A549 (cell line): ENCODE results near the gene DLG2. TPM values are rescaled to one million over a fixed set of nuclear protein-coding genes. Genes with fewer than 3 reads are reported as not detected.

Source experiments
- ATAC-seq, 2 experiments: fragments of 200-7000 bp in 1 of 2; fragments of >200 bp in 1 of 2; cut with Nextera tagmentation in 1 of 2; cut with Tn5 transposase in 1 of 2; 3 replicates each; pipeline versions ENCODE4 v1.8.0 to v1.9.1; 2018 to 2020; ENCODE audit warnings: mild to moderate bottlenecking in 1 of 2, moderate library complexity in 1 of 2
- CTCF ChIA-PET: fragments of 300-600 bp; sonication (Branson Sonifier 250); formaldehyde crosslinking; extraction: SDS; loops from one replicate; lab custom pipeline; 2021; ENCODE audit warnings: antibody characterized with exemption, inconsistent platforms; lab: Yijun Ruan, JAX
- POLR2A ChIA-PET: fragments of 350-600 bp; formaldehyde crosslinking; extraction: SDS; loops from one replicate; lab custom pipeline; 2021; ENCODE audit warnings: antibody characterized with exemption, inconsistent platforms; lab: Yijun Ruan, JAX
- DNase-seq, 2 experiments: peaks; one replicate each; pipeline versions ENCODE4 v3.0.0 to v3.0.0-alpha.2; 2011 to 2016; ENCODE audit warnings: low read depth in 1 of 2, low spot score in 1 of 2
- FAIRE-seq: peaks from 2 replicates; lab custom pipeline; 2011; peaks lifted over from hg19 to GRCh38; lab: Jason Lieb, UNC
- H3K27ac ChIP-seq, 2 experiments: fragments of >200 bp; sonication (Bioruptor Twin); formaldehyde crosslinking; 3 replicates each; pipeline ENCODE4 v1.5.1; 2016 to 2017
- H3K4me1 ChIP-seq: fragments of >200 bp; sonication (Bioruptor Twin); formaldehyde crosslinking; 3 replicates; pipeline ENCODE4 v1.6.1; 2016
- H3K4me2 ChIP-seq: fragments of >200 bp; sonication (Bioruptor Twin); formaldehyde crosslinking; 3 replicates; pipeline ENCODE4 v1.6.1; 2016
- H3K4me3 ChIP-seq: fragments of >200 bp; sonication (Bioruptor Twin); formaldehyde crosslinking; 3 replicates; pipeline ENCODE4 v1.5.1; 2016
- H3K9me3 ChIP-seq: fragments of >200 bp; sonication (Bioruptor Twin); formaldehyde crosslinking; 3 replicates; pipeline ENCODE4 v1.6.1; 2016
- BHLHE40 ChIP-seq: IDR thresholded peaks from 2 replicates; pipeline ENCODE4 v1.6.1; 2012; ENCODE audit warnings: low read depth, low read length, inconsistent platforms
- CBX8 ChIP-seq: fragments of 200-600 bp; sonication (generic); IDR thresholded peaks from 2 replicates; pipeline ENCODE4 v1.6.1; 2016
- CHD4 ChIP-seq: fragments of 200-600 bp; sonication (generic); IDR thresholded peaks from 2 replicates; pipeline ENCODE4 v1.6.1; 2016; ENCODE audit warnings: antibody characterized with exemption, mild to moderate bottlenecking, borderline replicate concordance
- EHF ChIP-seq: fragments of 250-450 bp; sonication (Bioruptor Pico); IDR thresholded peaks from 2 replicates; pipeline ENCODE4 v1.5.0; 2020; ENCODE audit warnings: mild to moderate bottlenecking
- EHMT2 ChIP-seq: fragments of 200-600 bp; sonication (generic); IDR thresholded peaks from 2 replicates; pipeline ENCODE4 v1.6.1; 2016; ENCODE audit warnings: antibody characterized with exemption, low read depth, mild to moderate bottlenecking, moderate library complexity
- FOSL2 ChIP-seq, 2 experiments: fragments of 450-650 bp in 1 of 2; fragments of >200 bp in 1 of 2; sonication (Bioruptor Twin) in 1 of 2; formaldehyde crosslinking; IDR thresholded peaks; 2 replicates each; pipeline versions ENCODE4 v1.5.0 to v1.6.1; 2016 to 2020; ENCODE audit warnings: mild to moderate bottlenecking in 1 of 2, moderate library complexity in 1 of 2
- HDAC2 ChIP-seq: fragments of 200-600 bp; sonication (generic); IDR thresholded peaks from 2 replicates; pipeline ENCODE4 v1.6.1; 2016
- HOXB13 ChIP-seq: fragments of 250-450 bp; sonication (Bioruptor Pico); IDR thresholded peaks from 2 replicates; pipeline ENCODE4 v1.5.0; 2020; ENCODE audit warnings: low read depth, mild to moderate bottlenecking, moderate library complexity
- JUN ChIP-seq, 2 experiments: fragments of >200 bp; sonication (Bioruptor Twin); formaldehyde crosslinking; IDR thresholded peaks; 2 replicates in 1 of 2; 3 replicates in 1 of 2; pipeline ENCODE4 v1.6.1; 2016 to 2017
- KDM1A ChIP-seq: fragments of 200-600 bp; sonication (generic); IDR thresholded peaks from 2 replicates; pipeline ENCODE4 v1.6.1; 2016; ENCODE audit warnings: low read depth, mild to moderate bottlenecking
- MAZ ChIP-seq: fragments of 150-350 bp; IDR thresholded peaks from 2 replicates; pipeline ENCODE4 v1.6.1; 2014; ENCODE audit warnings: antibody characterized with exemption, low read depth, low read length, borderline replicate concordance
- NFE2L2 ChIP-seq: fragments of 150-350 bp; conservative IDR thresholded peaks from 2 replicates; pipeline ENCODE4 v1.6.1; 2014; ENCODE audit warnings: low read length
- NPAS2 ChIP-seq: fragments of 250-450 bp; sonication (Bioruptor Pico); IDR thresholded peaks from 2 replicates; pipeline ENCODE4 v1.8.0; 2022; ENCODE audit warnings: mild to moderate bottlenecking, moderate library complexity, borderline replicate concordance
- RAD21 ChIP-seq, 2 experiments: fragments of >200 bp in 1 of 2; sonication (Bioruptor Twin) in 1 of 2; formaldehyde crosslinking in 1 of 2; IDR thresholded peaks in 1 of 2; conservative IDR thresholded peaks in 1 of 2; 2 replicates in 1 of 2; 3 replicates in 1 of 2; pipeline ENCODE4 v1.6.1; 2012 to 2018; ENCODE audit warnings: inconsistent platforms in 1 of 2
- RFX5 ChIP-seq: fragments of 450-650 bp; IDR thresholded peaks from 2 replicates; pipeline ENCODE4 v1.7.1; 2014; ENCODE audit warnings: antibody characterized with exemption, mild to moderate bottlenecking, moderate library complexity
- RNF2 ChIP-seq: fragments of 200-600 bp; sonication (generic); IDR thresholded peaks from 2 replicates; pipeline ENCODE4 v1.6.1; 2016; ENCODE audit warnings: low read depth, mild to moderate bottlenecking, antibody characterized with exemption, moderate library complexity, borderline replicate concordance
- TFCP2L1 ChIP-seq: fragments of 250-450 bp; sonication (Bioruptor Pico); IDR thresholded peaks from 2 replicates; pipeline ENCODE4 v1.5.0; 2021; ENCODE audit warnings: mild to moderate bottlenecking
- ZC3H11A ChIP-seq: fragments of 450-650 bp; IDR thresholded peaks from 2 replicates; pipeline ENCODE4 v1.6.1; 2014; ENCODE audit warnings: antibody characterized with exemption, mild to moderate bottlenecking
- ZFP36 ChIP-seq: fragments of 450-650 bp; IDR thresholded peaks from 2 replicates; pipeline ENCODE4 v1.6.1; 2014; ENCODE audit warnings: borderline replicate concordance; ENCODE audit not compliant: partially characterized antibody
- ZNF302 ChIP-seq: fragments of 250-450 bp; sonication (Bioruptor Pico); IDR thresholded peaks from 2 replicates; pipeline ENCODE4 v1.9.0; 2021; ENCODE audit warnings: inconsistent platforms, mild to moderate bottlenecking, moderate library complexity
- WGBS: methylation state at CpG from one replicate; pipeline ENCODE4 v1.1.6; 2017; ENCODE audit errors: missing lambda C conversion rate; 5-methylcytosine and 5-hydroxymethylcytosine counted together
- polyA plus RNA-seq, 4 experiments: library from polyadenylated mRNA; depleted of rRNA in 3 of 4; stranded (reverse); fragments of >200 nt; fragmentation: RNase III in 1 of 4; extraction: RNeasy Plus Mini Kit Qiagen cat#74134 plus additional on column Dnase treatment in 1 of 4; gene quantifications; 2 replicates in 3 of 4; 3 replicates in 1 of 4; pipeline ENCODE4 v1.2.3, GENCODE V29; 2011 to 2017
- TF ChIP-seq, protein P1 (sequence below): fragments of 200-600 bp; sonication (generic); IDR thresholded peaks from 2 replicates; pipeline ENCODE4 v1.6.1; 2016; ENCODE audit warnings: antibody characterized with exemption, mild to moderate bottlenecking, moderate library complexity
- TF ChIP-seq, protein P2 (sequence below): fragments of >200 bp; sonication (Bioruptor Twin); formaldehyde crosslinking; IDR thresholded peaks from 3 replicates; pipeline ENCODE4 v1.5.1; 2016

Gene DLG2
- polyA plus RNA-seq, 2 of the 4 experiments (the other 2 are of a cell fraction): 0.26 to 0.79 TPM

DNA sequence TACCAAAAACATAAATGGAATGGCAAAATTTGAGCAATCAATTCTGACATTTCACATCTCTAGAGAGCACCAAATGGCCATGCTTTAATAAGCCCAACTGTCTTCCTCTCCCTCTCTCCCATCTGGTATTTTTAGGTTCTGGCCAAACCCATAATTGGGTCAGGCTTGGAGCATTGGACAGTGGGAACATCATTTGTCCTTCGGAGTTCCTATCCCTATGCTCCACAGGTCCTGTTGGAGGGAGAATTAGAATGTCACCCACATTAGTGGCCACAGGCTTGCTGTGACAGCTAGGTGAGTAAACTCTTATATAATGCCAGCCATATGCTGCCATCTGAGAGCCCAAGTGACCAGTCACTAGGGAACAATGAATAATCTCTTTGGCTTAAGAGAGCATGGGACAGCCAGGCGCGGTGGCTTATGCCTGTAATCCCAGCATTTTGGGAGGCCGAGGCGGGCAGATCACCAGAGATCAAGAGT, 2090.0 kb downstream of the DLG2 start:
- ATAC-seq: no peak
- CTCF ChIA-PET: no interaction called here
- no peak for TF ChIP-seq ZC3H11A
- no peak for TF ChIP-seq CBX8
- TF ChIP-seq RFX5: no peak
- TF ChIP-seq RNF2: no peak
- no peak for TF ChIP-seq ZNF302 (CRISPR knock-in tag)
- TF ChIP-seq ZFP36: no peak
- no peak for TF ChIP-seq EHF (CRISPR knock-in tag)
- TF ChIP-seq, protein P1, sequence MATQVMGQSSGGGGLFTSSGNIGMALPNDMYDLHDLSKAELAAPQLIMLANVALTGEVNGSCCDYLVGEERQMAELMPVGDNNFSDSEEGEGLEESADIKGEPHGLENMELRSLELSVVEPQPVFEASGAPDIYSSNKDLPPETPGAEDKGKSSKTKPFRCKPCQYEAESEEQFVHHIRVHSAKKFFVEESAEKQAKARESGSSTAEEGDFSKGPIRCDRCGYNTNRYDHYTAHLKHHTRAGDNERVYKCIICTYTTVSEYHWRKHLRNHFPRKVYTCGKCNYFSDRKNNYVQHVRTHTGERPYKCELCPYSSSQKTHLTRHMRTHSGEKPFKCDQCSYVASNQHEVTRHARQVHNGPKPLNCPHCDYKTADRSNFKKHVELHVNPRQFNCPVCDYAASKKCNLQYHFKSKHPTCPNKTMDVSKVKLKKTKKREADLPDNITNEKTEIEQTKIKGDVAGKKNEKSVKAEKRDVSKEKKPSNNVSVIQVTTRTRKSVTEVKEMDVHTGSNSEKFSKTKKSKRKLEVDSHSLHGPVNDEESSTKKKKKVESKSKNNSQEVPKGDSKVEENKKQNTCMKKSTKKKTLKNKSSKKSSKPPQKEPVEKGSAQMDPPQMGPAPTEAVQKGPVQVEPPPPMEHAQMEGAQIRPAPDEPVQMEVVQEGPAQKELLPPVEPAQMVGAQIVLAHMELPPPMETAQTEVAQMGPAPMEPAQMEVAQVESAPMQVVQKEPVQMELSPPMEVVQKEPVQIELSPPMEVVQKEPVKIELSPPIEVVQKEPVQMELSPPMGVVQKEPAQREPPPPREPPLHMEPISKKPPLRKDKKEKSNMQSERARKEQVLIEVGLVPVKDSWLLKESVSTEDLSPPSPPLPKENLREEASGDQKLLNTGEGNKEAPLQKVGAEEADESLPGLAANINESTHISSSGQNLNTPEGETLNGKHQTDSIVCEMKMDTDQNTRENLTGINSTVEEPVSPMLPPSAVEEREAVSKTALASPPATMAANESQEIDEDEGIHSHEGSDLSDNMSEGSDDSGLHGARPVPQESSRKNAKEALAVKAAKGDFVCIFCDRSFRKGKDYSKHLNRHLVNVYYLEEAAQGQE: no peak
- no peak for TF ChIP-seq FOSL2 (IDR thresholded peaks at IDR 0.05)
- no peak for TF ChIP-seq FOSL2 (CRISPR knock-in tag; IDR thresholded peaks at IDR 0.05)
- TF ChIP-seq NFE2L2: no peak
- TF ChIP-seq CHD4: no peak
- no peak for TF ChIP-seq EHMT2
- TF ChIP-seq JUN (IDR thresholded peaks at IDR 0.05): no peak
- TF ChIP-seq BHLHE40: no peak
- no peak for TF ChIP-seq HDAC2
- TF ChIP-seq RAD21 (conservative IDR thresholded peaks at IDR 0.05 in 1 of 2, IDR thresholded peaks at IDR 0.05 in 1 of 2): no peak
- TF ChIP-seq, protein P2, sequence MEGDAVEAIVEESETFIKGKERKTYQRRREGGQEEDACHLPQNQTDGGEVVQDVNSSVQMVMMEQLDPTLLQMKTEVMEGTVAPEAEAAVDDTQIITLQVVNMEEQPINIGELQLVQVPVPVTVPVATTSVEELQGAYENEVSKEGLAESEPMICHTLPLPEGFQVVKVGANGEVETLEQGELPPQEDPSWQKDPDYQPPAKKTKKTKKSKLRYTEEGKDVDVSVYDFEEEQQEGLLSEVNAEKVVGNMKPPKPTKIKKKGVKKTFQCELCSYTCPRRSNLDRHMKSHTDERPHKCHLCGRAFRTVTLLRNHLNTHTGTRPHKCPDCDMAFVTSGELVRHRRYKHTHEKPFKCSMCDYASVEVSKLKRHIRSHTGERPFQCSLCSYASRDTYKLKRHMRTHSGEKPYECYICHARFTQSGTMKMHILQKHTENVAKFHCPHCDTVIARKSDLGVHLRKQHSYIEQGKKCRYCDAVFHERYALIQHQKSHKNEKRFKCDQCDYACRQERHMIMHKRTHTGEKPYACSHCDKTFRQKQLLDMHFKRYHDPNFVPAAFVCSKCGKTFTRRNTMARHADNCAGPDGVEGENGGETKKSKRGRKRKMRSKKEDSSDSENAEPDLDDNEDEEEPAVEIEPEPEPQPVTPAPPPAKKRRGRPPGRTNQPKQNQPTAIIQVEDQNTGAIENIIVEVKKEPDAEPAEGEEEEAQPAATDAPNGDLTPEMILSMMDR: no peak
- no peak for TF ChIP-seq KDM1A
- TF ChIP-seq, all 56 proteins: peak for 0
- Histone ChIP-seq H3K27ac (no peak overlapping the region), H3K4me2 (no peak overlapping the region), H3K4me1 (no peaks in the 10 kb centered on the region), H3K9me3 (no peaks in the 10 kb centered on the region), H3K4me3 (no peak overlapping the region)
- FAIRE-seq (no peak), DNase-seq (no peak)
- POLR2A ChIA-PET: no interaction called here
- 0% methylated on average over 1 of the region's 5 CpGs for WGBS

DNA sequence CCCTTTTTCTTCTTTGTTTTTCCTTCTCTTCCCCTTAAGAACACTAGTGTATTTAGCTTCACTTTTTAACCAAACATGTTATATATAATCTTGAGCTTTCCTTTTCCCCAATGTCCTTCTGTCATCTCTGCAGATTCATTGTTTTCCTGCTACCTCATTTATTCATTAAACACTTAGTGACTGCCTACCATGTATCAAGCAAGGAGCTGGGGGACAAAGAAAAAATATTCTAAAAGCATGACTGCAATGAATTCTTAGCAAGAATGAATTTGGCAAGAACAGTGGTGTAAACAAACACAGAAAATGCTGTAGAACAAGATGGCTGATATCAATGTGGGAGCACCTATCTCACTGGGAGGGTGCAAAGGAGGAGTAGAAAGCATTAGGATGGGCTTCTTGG, 2094.0 kb downstream of the DLG2 start:
- FAIRE-seq (no peak), ATAC-seq (no peak), DNase-seq (no peak)
- H3K4me1 ChIP-seq: no peaks in the 10 kb centered on the region
- CTCF ChIA-PET: interaction anchor here (0.8 kb wide), 1 partner anchor 11 kb away, joined by 3 read pairs; no protein-coding TSS in a partner anchor
- H3K27ac ChIP-seq: no peak overlapping the region
- no peaks in the 10 kb centered on the region for H3K9me3 ChIP-seq
- H3K4me2 ChIP-seq: no peak overlapping the region
- no peak overlapping the region for H3K4me3 ChIP-seq
- POLR2A ChIA-PET: no interaction called here
- no peak for TF ChIP-seq HOXB13
- TF ChIP-seq TFCP2L1: no peak
- TF ChIP-seq CHD4: no peak
- TF ChIP-seq MAZ: no peak
- TF ChIP-seq NPAS2 (CRISPR knock-in tag): no peak
- TF ChIP-seq KDM1A: no peak
